Testis (tissue), 3 donors: ENCODE results near the gene DLG2. TPM values are rescaled to one million over a fixed set of nuclear protein-coding genes. Genes with fewer than 3 reads are reported as not detected.

Source experiments
- DNase-seq: peaks from one replicate; pipeline ENCODE4 v3.0.0-alpha.2; 2019
- H3K27ac ChIP-seq, 2 donors: fragments of 200-600 bp; sonication (generic); one replicate each; pipeline ENCODE4 v1.5.1; 2019
- H3K27me3 ChIP-seq: fragments of 200-600 bp; sonication (generic); one replicate; pipeline ENCODE4 v1.5.1; 2019
- H3K36me3 ChIP-seq: fragments of 200-600 bp; sonication (generic); one replicate; pipeline ENCODE4 v1.5.1; 2017; ENCODE audit warnings: low read depth; ENCODE audit errors: missing control alignments
- H3K4me1 ChIP-seq: fragments of 200-600 bp; sonication (generic); one replicate; pipeline ENCODE4 v1.5.1; 2019
- H3K4me3 ChIP-seq, 2 donors: fragments of 200-600 bp; sonication (generic); one replicate each; pipeline ENCODE4 v1.5.1; 2017 to 2019
- H3K9me3 ChIP-seq: fragments of 200-600 bp; sonication (generic); one replicate; pipeline ENCODE4 v1.5.1; 2017
- POLR2A ChIP-seq: fragments of 450-650 bp; IDR thresholded peaks from one replicate; pipeline ENCODE4 v1.6.1; 2017; ENCODE audit warnings: antibody characterized with exemption, mild to moderate bottlenecking, moderate library complexity
- WGBS, 2 donors: methylation state at CpG; one replicate each; pipeline ENCODE4 v1.1.5; 2018; 5-methylcytosine and 5-hydroxymethylcytosine counted together
- intact Hi-C: fragments of 100-400 bp; cut with DNase I; formaldehyde crosslinking; loops from one replicate; pipeline ENCODE4 v1.15.1; 2023; ENCODE audit warnings: low total_unique reads
- polyA plus RNA-seq: library from polyadenylated mRNA; stranded (reverse); fragments of 350-450 nt; fragmentation: Illumina TruSeq; extraction: RNeasy Lipid Tissue Mini Kit (QIAGEN cat#74804); gene quantifications from one replicate; pipeline ENCODE4 v1.2.3, GENCODE V29; 2014; ENCODE audit warnings: low read depth, low replicate concordance; ENCODE audit not compliant: insufficient read depth
- total RNA-seq, 2 donors: library from RNA; depleted of rRNA; stranded (reverse); fragments of >200 nt; gene quantifications; one replicate each; pipeline ENCODE4 v1.2.3, GENCODE V29; 2016
- TF ChIP-seq, protein P1 (sequence below), 3 experiments: fragments of 450-650 bp in 2 of 3; fragments of 200-600 bp in 1 of 3; sonication (generic) in 1 of 3; IDR thresholded peaks; one replicate each; pipeline ENCODE4 v1.5.1; 2016 to 2019; ENCODE audit warnings: antibody characterized with exemption in 3 of 3, mild to moderate bottlenecking in 2 of 3, moderate library complexity in 1 of 3

Gene DLG2
- total and polyA plus RNA-seq, 3 donors from 2014 or later, result 13.8 to 23.0 (median 14.1) TPM

DNA sequence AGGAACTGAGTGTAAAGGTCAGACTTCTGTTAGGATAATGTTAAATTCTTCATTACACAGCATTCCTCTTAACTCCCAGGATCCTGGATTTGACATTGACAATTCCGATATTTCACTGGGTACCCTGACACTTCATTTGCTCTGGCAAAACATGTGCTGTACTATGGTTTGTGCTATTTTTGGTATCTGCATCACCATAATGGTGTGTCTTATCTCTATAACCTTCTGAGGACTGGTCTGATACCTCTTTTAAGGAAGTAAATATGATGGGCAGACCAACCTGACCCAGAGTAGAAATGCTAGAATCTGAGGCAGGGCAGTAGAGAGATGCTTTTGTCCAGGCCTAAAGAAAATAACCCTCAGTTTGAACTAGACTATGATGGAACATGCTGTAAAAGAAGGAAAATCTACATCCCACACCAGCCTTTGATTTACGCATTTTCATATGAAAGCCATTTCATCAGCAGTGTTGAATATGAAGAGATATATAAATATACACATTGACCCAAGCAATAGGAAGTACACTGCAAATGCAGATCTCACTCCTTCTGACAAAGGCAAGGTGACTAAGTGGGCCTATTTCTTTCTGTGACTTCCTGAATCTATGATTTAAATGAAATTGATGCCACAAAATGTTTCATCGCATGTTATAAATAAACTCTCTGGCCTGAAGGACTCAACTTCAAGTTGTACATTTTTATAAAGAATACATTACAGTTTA is 966.7 kb downstream of the DLG2 start:
- WGBS, 2 donors, result 94 to 98% methylated on average over 3 of the region's 3 CpGs
- TF ChIP-seq POLR2A, result no peak
- TF ChIP-seq, protein P1, sequence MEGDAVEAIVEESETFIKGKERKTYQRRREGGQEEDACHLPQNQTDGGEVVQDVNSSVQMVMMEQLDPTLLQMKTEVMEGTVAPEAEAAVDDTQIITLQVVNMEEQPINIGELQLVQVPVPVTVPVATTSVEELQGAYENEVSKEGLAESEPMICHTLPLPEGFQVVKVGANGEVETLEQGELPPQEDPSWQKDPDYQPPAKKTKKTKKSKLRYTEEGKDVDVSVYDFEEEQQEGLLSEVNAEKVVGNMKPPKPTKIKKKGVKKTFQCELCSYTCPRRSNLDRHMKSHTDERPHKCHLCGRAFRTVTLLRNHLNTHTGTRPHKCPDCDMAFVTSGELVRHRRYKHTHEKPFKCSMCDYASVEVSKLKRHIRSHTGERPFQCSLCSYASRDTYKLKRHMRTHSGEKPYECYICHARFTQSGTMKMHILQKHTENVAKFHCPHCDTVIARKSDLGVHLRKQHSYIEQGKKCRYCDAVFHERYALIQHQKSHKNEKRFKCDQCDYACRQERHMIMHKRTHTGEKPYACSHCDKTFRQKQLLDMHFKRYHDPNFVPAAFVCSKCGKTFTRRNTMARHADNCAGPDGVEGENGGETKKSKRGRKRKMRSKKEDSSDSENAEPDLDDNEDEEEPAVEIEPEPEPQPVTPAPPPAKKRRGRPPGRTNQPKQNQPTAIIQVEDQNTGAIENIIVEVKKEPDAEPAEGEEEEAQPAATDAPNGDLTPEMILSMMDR (IDR thresholded peaks at IDR 0.05), result no peak

DNA sequence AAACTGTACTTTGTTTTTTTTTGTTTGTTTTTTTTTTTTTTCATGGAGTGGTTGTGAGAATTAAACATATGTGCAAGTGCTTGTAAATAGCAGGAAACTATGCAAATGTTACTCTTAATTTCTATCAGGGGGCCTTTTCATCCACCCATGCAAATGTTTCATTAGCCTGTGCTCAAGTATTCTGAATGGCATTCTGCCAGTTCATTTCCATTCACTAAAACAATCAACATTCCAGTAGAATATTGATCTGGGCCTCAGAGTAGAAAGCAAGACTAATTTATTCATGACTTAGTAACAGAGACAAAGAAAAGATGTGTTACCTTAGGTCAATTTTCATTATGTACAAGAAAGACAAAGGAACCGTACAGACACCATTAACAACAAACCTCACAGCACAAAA is 971.4 kb downstream of the DLG2 start:
- H3K4me3 ChIP-seq, result no peak overlapping the region
- 73 to 93% methylated on average over 1 of the region's 1 CpG for WGBS, 2 donors
- H3K4me1 ChIP-seq, result no peaks in the 10 kb centered on the region
- no peak for DNase-seq
- no peaks in the 10 kb centered on the region for H3K27me3 ChIP-seq
- intact Hi-C loops, result no loop called here
- TF ChIP-seq, protein P1 (IDR thresholded peaks at IDR 0.05), result no peak
- TF ChIP-seq POLR2A, result no peak
- no peak overlapping the region for H3K27ac ChIP-seq
- H3K36me3 ChIP-seq, result no peaks in the 10 kb centered on the region
- H3K9me3 ChIP-seq, result no peaks in the 10 kb centered on the region

More for the DNA sequence above, 966.7 kb downstream of the DLG2 start:
- intact Hi-C loops, result no loop called here
- no peaks in the 10 kb centered on the region for H3K27me3 ChIP-seq
- H3K4me3 ChIP-seq, result no peak overlapping the region
- DNase-seq, result no peak
- no peak overlapping the region for H3K27ac ChIP-seq
- no peaks in the 10 kb centered on the region for H3K9me3 ChIP-seq
- H3K36me3 ChIP-seq, result no peaks in the 10 kb centered on the region
- no peaks in the 10 kb centered on the region for H3K4me1 ChIP-seq

DNA sequence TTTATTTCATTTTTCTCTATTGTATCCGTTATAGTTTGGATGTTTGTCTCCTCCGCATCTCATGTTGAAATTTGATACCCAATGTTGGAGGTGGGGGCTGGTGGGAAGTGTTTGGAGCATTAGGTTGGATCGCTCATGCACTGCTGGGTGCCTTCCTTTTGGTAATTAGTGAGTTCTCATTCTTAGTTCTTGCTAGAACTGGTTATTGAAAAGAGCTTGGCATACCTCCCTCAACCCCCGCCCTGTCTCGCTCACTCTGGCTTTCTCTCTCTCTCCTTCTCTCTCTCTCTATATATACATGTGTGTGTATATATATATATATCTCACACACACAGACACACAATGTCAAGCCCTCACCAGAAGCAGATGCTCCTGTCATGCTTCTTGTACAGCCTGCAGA is 978.7 kb downstream of the DLG2 start:
- Histone ChIP-seq H3K4me1 (no peaks in the 10 kb centered on the region), H3K27ac (no peak overlapping the region), H3K36me3 (no peaks in the 10 kb centered on the region), H3K9me3 (no peaks in the 10 kb centered on the region), H3K27me3 (no peaks in the 10 kb centered on the region), H3K4me3 (no peak overlapping the region)
- no peak for DNase-seq
- TF ChIP-seq, protein P1 (IDR thresholded peaks at IDR 0.05), result no peak
- no peak for TF ChIP-seq POLR2A
- intact Hi-C loops, result no loop called here
- WGBS, 2 donors, result 51 to 54% methylated on average over 5 of the region's 5 CpGs

DNA sequence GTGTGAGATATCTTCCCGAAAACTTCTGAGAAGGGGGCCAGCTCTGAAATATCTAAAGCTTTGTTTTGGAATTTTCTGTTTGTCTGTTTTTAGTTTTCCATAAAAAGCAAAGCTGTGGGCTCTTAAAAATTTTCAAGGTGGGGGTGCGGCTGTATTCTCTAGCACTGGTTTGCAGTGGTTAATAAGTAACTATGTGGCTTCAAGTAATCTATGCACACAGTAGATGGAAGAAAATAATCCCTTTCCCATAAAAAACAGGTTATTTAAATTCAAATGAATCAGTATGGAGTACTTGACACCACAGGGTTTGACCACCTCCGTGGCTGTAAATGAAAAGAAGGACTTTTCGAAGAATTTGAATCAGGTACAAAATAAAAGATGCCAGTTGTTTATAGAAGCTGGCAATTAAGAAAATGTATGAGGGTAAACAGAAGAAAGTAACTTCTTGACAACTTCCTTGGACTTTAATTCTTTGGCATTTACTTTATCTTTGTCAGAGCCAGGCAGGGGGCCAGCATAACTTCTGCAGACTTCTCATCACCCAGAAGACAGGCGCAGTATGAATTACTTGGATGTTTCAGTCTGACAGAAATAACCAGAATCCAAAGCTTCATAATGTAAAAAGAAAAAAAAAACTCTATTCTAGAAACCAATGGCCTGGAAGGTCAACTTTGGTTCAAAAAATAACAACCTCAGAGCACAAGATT is 981.0 kb downstream of the DLG2 start:
- 54 to 62% methylated on average over 5 of the region's 5 CpGs for WGBS, 2 donors
- H3K9me3 ChIP-seq, result no peaks in the 10 kb centered on the region
- no peak overlapping the region for H3K4me3 ChIP-seq
- no peaks in the 10 kb centered on the region for H3K27me3 ChIP-seq
- DNase-seq, result no peak
- intact Hi-C loops, result no loop called here
- H3K36me3 ChIP-seq, result no peaks in the 10 kb centered on the region
- no peaks in the 10 kb centered on the region for H3K4me1 ChIP-seq
- no peak for TF ChIP-seq POLR2A
- TF ChIP-seq, protein P1 (IDR thresholded peaks at IDR 0.05), result no peak
- no peak overlapping the region for H3K27ac ChIP-seq
